ENCODE data around the gene TOMM20L.

TOMM20L gene

GRCh38 chr14:58427281-58428117 is 31.8 kb downstream of the TOMM20L start, which contains the start of the genes KIAA0586 and TIMM9:
KIAA0586 (plus strand) TSS chr14:58427719; CDS start chr14:58428265, 546 bp downstream.
TIMM9 (minus strand) TSS chr14:58427531; CDS start chr14:58411945, 15,586 bp downstream.
- peak; percentile 100 for DNase-seq

GRCh38 chr14:58428118-58428683 is 32.5 kb downstream of the TOMM20L start:
- DNase-seq: peak; percentile 21 to 73

- no peak for DNase-seq
Observed at GRCh38 chr14:58430156-58430555, 34.4 kb downstream of the TOMM20L start.

- no peak for DNase-seq
Observed at GRCh38 chr14:58439476-58439875, 43.7 kb downstream of the TOMM20L start.

- no peak for DNase-seq
Observed at GRCh38 chr14:58444627-58445026, 48.9 kb downstream of the TOMM20L start.

- DNase-seq: no peak
Observed at GRCh38 chr14:58455593-58456265, 60.0 kb downstream of the TOMM20L start.

All from NCI-H524 (cell line).